HG03571 (cell line): ENCODE measurements around the gene TEX12.
"Not testable (repeated sequence)": the region's sequence is repeated elsewhere in the genome, so short reads cannot be mapped to it uniquely, and the experiment has no call there.

ENCODE experiments used
- ATAC-seq: cut with Tn5 transposase; IDR thresholded peaks from one replicate; pipeline ENCODE4 v1.9.1; 2021; ENCODE audit not compliant: unreplicated experiment

TEX12 gene, protein sequence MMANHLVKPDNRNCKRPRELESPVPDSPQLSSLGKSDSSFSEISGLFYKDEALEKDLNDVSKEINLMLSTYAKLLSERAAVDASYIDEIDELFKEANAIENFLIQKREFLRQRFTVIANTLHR

GRCh38 chr11:112167145-112167544 is at the start of gene TEX12:
Gene TEX12 (plus strand): TSS chr11:112167372. CDS start chr11:112169269, 1,897 bp downstream.
- no peak for ATAC-seq

DNA sequence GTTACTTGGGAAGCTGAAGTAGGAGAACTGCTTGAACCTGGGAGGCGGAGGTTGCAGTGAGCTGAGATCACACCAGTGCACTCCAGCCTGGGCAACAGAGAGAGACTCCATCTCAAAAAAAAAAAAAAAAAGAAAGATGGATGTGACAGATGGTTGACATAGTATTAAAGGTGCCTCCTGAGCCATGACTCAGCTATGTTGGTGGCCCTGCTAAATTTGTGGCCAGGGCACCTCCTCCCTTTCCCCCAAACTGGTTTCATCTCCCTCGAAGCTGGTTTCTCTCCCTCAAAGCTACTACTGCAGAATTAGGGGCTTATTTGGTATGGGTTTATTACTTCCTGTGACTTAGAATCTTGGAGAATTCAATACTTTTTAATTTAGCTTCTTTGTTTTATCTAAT is 49.0 kb upstream of the TEX12 start:
- no peak for ATAC-seq

- ATAC-seq: no peak
Measured at GRCh38 chr11:112121981-112122615, 45.1 kb upstream of the TEX12 start.

DNA sequence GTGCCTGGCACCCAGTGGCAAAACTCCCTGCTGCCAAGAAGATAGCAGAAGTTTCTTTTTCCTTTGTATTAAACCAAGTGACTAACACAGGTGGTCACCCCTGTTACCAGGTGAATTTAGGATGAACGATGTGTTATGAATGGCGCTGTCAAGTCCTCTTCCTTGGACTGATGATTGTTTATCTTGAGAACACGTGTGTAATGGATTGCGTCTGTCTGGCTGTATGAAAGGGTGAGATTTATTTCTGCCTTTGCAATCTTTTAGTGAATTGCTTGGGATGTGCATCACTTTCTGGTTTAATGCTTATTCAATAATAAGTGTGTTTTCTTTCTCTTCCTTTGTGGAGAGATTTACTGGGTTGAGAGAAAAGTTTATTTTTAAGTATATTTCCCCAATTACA is 44.0 kb upstream of the TEX12 start:
- no peak for ATAC-seq

DNA sequence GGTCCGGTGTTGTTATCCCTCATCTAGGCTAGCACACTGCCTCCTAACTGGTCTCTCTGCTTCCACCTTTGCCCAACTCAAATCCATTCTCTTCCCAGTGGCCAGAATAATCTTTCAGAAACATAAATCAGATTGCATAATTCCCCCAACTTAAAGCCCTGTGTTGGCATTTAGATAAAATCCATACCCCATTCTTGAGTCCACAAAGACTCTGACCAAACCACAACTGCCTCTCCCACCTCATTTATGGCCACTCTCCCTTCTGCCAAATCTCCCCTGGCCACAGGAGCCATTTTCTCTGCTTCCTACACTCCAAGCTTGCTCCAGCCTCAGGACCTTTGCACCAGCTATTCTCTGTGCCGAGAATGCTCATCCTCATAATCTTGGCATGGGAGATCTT is 40.1 kb upstream of the TEX12 start:
- no peak for ATAC-seq

DNA sequence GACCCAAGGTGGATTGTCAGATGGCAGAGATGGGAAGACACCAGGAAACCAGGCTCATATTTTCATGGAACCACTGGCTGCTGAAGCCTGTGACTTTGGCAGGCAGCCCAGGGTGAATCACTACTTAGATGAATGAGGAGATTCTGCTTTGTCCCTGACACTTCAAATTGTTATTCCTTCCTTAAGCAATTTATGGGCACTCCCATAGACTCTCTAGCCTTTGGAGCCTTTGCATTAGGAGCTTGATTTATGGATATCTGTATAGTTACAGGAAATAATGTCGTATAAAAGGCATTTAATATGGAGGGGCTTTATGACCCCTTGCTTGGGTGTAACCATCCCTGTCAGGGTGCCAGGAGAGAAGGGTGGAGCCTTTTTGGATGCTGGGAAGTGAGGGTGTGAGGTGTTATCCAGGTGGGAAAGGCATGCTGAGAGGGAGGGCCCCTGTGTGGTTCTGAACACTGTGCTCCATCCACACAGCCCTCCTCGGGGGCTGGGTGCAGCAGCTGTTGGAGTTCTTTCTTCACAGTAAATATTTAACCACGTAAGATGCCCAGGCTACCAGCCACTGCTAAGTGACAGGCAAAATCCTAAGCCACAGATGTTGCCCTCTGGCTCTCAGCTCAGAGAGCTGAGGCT is 38.6 kb upstream of the TEX12 start:
- ATAC-seq: no peak

GRCh38 chr11:112129656-112130055 is 37.5 kb upstream of the TEX12 start:
- no peak for ATAC-seq

GRCh38 chr11:112132737-112133136 is 34.4 kb upstream of the TEX12 start:
- ATAC-seq: no peak

DNA sequence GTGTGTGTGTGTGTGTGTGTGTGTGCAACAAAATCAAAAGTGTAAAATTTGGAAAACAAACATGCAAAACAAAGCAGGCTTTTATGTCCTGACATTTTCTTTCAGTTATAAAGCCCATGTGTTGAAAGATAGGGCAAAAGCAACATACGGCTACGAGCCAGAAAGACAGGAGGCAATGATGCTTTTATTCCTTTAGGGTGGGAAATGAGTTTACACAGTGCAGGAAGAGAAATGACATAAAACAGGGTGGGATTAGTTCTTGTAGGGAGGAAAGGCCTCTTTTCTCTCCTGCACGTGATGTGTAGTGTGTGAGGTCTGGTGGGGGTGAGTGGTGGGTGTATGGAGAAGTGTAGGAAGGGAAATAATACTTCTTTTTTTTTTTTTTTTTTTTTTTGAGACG is 32.7 kb upstream of the TEX12 start:
- no peak for ATAC-seq

DNA sequence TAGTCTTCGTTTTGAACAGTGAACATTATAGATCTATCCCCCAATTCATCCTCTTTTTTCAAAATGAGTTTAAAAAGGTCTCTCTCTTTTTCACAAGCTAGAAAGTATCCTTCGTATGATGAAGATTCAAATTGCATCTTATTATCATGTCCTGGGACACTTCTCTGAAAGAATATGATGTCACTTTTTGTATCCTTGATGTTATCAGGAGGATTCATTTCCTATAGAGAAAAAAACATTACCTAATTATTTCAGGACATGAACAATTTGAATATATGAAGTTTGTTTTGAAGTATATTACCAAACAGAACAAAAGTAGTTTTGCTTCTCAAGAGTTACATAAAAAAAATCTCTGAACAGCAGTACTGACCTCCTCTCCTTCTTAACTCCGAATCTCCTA is 23.6 kb upstream of the TEX12 start:
- ATAC-seq: no peak

GRCh38 chr11:112150517-112150916 is 16.7 kb upstream of the TEX12 start:
- no peak for ATAC-seq

GRCh38 chr11:112156153-112156955 is 10.8 kb upstream of the TEX12 start:
- ATAC-seq: no peak

DNA sequence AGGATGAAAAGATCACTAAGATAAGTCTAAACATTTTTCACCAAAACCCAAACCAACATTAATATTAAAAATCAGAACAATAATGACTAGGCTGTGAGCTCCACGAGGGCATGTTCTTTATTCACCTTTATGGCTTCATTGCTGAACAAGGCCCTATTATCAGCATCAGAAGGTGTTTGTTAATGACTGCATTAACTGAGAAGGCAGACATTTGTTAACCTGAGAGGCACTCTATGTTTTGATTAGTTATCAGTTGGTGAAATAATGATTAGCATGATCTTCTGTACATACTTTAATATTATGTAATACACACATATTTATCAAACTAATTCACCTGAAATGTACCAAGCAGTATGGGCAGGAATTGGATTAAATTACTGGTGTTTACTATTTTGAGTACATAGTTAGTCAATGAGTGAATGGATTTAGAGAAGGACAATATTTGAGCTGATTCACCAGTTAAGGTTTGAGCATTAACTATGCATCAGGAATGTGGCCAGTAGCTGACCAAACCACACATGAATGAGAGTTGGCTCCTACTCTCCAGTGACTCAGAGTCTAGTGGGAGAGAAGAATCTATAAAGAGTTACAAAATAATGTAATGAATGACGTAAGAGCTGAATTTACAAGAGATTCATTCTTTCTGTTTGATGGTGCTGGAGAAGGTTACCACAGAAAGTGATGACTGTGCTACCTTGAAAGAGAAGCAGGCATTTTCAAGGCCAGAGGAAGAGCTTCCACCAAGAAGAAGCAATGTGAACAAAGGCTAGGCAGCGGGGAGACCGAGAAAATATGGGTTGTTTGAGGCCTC is 10.0 kb upstream of the TEX12 start:
- no peak for ATAC-seq

GRCh38 chr11:112159098-112160065 is 7.8 kb upstream of the TEX12 start:
- ATAC-seq: no peak

DNA sequence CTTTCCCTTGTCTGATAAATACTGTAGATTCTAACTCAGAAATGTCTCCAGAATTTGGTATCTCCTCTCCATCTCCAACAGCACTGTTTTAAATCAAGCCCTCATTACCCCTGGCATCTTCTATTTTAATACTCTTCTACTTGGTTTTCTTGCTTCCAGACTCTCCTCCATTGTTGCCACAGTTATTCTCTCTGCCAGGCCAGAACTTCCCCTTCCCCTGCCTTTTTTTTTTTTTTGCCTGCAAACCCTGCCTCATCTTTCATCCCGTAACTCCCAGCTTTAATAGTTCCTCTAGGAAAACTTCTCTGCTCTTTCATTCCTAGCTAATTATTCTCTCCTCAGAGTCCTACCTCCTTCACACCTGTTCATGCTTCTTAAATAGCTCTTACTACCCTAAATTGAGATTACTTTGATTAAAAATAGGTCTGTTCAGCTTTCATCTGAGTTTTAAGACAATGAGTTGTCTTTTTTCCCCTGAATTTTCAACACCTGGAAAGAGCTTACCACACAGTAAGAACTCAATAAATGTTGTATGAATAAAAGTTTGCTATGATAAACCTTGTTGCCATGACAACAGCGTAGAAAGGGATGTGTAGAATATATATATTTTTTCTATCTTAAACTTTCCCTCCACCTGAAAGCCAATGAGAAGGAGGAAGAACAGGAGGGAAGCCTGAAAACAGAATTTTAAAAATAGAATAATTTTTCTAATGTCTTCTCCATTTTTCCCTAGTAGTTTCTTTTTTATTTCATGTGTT is 6.9 kb upstream of the TEX12 start:
- no peak for ATAC-seq

DNA sequence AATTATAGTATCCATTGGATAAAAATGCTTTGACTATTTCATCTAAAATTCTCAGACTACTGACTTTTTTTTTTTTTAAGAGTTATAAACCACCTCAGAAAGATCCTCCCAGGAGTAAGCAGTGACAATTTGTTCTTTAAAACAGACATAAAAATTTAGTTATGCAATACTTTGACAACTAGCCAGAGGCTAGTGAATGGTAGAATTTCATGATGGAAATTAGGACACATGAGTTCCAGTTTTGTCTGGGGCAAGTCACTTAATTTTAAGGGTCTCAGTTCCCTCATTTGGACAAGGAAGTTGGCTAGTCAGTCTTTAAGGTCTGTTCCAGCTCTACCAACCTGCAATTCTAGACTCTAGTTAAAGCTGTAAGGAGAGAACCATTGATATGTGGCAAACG is 6.2 kb upstream of the TEX12 start:
- no peak for ATAC-seq

DNA sequence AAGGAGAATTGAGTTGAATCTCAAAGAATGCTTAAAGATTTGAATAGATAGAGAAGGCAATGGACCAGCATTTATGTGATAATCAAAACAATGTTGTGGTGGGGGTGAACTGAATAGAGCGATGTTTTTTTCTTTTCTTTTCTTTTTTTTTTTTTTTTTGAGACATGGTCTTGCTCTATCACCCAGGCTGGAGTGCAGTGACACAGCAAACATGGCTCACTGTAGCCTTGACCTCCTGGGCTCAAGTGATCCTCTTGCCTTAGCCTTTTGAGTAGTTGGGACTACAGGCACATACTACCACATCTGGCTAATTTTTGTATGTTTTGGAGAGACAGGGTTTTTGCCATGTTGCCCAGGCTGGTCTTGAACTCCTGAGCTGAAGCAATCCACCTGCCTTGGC is 5.0 kb upstream of the TEX12 start:
- ATAC-seq: not testable (repeated sequence)

DNA sequence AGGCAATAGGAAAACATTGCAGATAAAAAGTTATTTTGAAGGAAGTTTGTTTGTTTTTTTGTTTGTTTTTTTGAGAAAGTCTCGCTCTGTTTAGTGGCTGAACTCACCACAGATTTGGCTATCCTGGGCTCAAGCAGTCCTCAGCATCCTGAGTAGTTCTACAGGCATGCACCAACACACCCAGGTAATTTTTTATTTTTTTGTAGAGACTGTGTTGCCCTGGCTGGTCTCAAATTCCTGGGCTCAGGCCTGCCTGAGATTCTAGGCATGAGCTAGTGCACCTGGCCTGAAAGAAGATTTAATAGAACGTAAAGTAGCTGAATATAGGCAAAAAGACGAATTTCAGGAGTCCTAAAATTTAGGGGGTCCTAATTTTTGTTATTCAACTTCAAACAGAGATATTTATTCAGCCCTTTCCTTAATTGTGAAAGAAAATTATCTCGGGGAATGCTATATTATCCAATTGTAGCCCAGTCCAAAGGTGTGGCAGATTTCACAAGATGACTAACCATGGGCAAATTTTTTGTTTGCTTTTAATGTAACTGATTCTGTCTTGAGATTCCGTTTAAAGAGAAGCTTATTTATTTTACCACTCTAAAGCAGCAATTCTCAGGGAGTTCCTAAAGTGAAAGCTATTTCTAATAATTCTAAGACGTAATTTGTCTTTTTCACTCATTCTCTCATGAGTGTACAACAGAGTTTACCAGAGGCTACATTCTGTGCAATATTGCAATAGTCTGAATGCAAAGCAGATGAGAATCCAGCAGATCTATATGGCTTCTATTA is 4.2 kb upstream of the TEX12 start:
- no peak for ATAC-seq
